ENCODE results near the gene THTPA. TPM values are rescaled to one million over a fixed set of nuclear protein-coding genes. Genes with fewer than 3 reads are reported as not detected.

The THTPA gene
- total RNA-seq, 1 donor from 2014 or later: 18.6 TPM

DNA sequence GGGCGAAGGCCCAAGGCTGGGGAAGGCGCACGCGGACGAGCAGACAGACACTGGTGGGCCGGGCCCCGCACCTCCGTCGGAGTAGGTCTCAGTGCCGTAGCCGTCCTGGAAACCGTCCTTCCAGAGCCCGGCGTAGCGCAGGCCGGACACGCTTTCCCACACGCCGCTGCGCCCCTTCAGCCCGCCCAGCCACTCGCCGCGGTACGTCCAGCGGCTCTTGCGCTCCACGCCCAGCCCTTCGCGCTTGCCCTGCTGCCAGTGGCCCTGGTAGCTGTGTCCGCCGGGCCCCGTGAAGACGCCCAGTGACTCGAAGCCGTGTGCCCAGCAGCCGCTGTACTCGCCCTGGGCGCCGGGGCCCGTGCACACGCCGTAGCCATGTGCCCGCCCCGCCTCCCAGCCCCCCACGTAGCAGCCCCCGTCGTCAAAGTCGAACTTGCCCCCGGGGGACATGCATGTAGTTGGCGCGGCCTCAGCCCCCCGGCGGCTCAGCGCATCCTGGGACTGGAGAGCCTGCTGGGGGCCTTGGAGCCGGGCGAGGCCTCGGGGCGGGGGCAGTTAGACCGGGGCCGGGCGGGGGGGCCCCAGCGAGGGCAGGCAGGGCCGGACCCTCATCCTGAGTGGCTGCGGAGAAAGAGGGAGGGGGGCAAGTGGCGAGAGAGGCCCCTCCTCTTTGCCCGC, 21.1 kb downstream of the THTPA start:
- ChIA-PET POLR2A (no interaction called here), CTCF (no interaction called here)
- H3K4me3 Mint-ChIP-seq: peak overlapping the region; percentile 70
- H3K27ac Mint-ChIP-seq: no peak overlapping the region
- intact Hi-C loops (cut with micrococcal nuclease): no loop called here
- ATAC-seq (ENCODE audit: low read depth) (peak; percentile 36), DNase-seq (no peak)
- TF ChIP-seq, protein P1, sequence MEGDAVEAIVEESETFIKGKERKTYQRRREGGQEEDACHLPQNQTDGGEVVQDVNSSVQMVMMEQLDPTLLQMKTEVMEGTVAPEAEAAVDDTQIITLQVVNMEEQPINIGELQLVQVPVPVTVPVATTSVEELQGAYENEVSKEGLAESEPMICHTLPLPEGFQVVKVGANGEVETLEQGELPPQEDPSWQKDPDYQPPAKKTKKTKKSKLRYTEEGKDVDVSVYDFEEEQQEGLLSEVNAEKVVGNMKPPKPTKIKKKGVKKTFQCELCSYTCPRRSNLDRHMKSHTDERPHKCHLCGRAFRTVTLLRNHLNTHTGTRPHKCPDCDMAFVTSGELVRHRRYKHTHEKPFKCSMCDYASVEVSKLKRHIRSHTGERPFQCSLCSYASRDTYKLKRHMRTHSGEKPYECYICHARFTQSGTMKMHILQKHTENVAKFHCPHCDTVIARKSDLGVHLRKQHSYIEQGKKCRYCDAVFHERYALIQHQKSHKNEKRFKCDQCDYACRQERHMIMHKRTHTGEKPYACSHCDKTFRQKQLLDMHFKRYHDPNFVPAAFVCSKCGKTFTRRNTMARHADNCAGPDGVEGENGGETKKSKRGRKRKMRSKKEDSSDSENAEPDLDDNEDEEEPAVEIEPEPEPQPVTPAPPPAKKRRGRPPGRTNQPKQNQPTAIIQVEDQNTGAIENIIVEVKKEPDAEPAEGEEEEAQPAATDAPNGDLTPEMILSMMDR (IDR thresholded peaks at IDR 0.05): no peak
- H3K36me3 Mint-ChIP-seq (ENCODE audit: low read depth): no peaks in the 10 kb centered on the region
- peaks cover 49% of the 10 kb centered on the region for H3K27me3 Mint-ChIP-seq
- H3K4me1 Mint-ChIP-seq: peaks cover 19% of the 10 kb centered on the region
- H3K9me3 Mint-ChIP-seq: no peaks in the 10 kb centered on the region

DNA sequence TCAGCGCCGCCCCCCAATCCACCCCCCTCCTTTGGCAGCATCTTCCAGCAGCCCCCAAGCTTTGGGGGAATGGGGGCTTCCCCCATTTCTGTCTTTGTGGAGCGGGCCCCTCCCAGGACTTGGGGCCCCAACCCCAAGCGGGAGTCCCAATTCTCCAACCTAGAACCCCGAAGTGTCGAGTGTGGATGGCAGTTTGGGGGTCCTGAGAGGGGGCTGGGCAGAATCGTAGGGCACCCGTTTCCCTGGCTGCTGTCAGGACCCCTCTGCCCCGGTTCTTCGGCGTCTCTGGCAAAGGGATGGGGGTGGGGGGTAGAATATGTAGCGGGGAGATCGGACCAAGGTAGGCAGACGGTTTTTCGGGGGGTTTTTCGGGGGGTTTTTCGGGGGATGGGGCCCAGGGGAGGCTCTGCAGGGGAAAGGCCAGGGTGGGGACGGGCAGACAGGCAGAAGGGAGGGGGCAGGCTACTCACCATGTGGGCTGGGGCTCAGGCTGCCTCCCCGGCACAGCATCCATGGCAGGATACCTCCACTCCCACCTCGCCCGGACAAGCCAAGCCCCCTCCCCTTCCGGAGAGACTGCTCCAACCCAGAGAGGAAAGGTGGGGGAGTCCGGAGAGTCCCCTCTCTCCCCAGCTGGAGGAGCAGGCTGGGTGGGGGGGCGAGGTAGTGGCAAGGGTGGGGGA, 21.8 kb downstream of the THTPA start:
- peak; percentile 51 for ATAC-seq (ENCODE audit: low read depth)

DNA sequence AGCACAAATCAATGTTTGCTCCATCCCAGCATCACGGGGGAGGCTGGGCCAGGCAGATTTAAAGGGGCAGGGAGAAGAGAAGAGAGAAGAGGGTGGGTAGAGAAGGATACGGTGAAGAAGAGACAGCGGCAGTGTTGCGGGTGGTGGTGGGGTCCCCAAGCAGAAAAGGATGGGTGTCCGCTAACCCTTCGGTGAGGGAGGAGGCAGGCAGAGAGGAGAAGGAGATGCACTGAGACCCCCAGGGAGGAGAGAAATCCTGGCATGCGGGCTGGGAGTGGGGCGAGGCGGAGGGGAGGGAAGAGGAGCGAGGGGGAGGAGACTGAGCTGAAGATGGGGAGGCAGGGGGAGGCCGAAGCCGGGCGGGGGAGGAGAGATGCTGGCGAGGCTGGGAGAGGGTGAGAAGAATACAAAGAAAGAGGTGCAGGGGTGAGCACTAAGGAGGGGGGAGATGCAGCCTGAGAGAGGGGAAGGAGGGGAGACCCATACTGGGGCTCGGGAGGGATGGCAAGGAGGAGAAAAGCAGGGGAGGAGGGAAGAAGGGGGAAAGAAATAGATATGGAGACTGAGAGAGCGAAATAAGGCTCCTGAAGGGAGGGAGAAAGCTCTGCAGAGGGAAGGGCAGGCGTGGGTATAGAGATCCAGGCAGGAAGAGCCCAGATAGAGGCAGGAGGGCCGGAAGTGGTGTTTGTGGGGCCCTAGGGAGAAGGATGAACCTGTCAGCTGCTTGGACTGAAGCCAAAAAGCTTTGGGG, 22.7 kb downstream of the THTPA start, which contains the start of gene JPH4:
Gene JPH4, minus strand, starts transcription at position 231 of the 751 bp plus-strand sequence. CDS start 1,337 bp downstream, outside the sequence.
- peaks cover 19% of the 10 kb centered on the region for H3K4me1 Mint-ChIP-seq
- H3K36me3 Mint-ChIP-seq (ENCODE audit: low read depth): no peaks in the 10 kb centered on the region
- DNase-seq (no peak), ATAC-seq (ENCODE audit: low read depth) (no peak)
- POLR2A ChIA-PET: interaction anchor here (0.7 kb wide), 1 partner anchor 516 kb away, joined by 3 read pairs; no protein-coding TSS in a partner anchor
- H3K27ac Mint-ChIP-seq: no peak within 1 kb of the TSS
- TF ChIP-seq, protein P1 (IDR thresholded peaks at IDR 0.05): no peak
- no peaks in the 10 kb centered on the region for H3K9me3 Mint-ChIP-seq
- CTCF ChIA-PET: interaction anchor here (0.7 to 1.1 kb wide), 2 partner anchors 10 to 21 kb away, joined by 3 to 4 read pairs; no protein-coding TSS in a partner anchor
- H3K4me3 Mint-ChIP-seq: peak within 1 kb of the TSS; percentile 70
- intact Hi-C loops (cut with micrococcal nuclease): no loop called here
- H3K27me3 Mint-ChIP-seq: peaks cover 40% of the 10 kb centered on the region

More for the DNA sequence above, 21.8 kb downstream of the THTPA start:
- no peaks in the 10 kb centered on the region for H3K9me3 Mint-ChIP-seq
- TF ChIP-seq, protein P1 (IDR thresholded peaks at IDR 0.05): no peak
- H3K4me3 Mint-ChIP-seq: peak overlapping the region; percentile 70
- POLR2A ChIA-PET: no interaction called here
- intact Hi-C loops (cut with micrococcal nuclease): no loop called here
- H3K4me1 Mint-ChIP-seq: peaks cover 19% of the 10 kb centered on the region
- H3K27ac Mint-ChIP-seq: no peak overlapping the region
- no peaks in the 10 kb centered on the region for H3K36me3 Mint-ChIP-seq (ENCODE audit: low read depth)
- H3K27me3 Mint-ChIP-seq: peaks cover 45% of the 10 kb centered on the region
- CTCF ChIA-PET: interaction anchor here (0.7 kb wide), 1 partner anchor 20 kb away, joined by 3 read pairs; no protein-coding TSS in a partner anchor
- no peak for DNase-seq

DNA sequence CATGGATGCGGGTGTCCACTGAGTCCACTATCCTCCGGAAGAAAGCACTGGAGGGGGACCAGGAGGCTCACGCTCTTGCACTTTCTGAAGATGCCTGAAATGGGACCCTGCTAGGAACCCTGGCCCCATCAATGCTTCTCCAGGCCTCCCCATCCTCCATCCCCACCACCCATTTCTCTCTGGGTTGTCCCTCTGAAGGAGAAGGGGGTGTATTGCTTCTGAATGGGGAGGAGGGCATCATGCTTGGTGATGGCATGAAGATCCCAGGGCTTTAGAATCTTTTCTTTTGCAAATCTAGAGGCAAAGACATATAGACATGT, 23.2 kb downstream of the THTPA start:
- Mint-ChIP-seq H3K27me3 (peaks cover 39% of the 10 kb centered on the region), H3K4me1 (peaks cover 19% of the 10 kb centered on the region), H3K27ac (no peak overlapping the region), H3K36me3 (ENCODE audit: low read depth) (no peaks in the 10 kb centered on the region), H3K4me3 (no peak overlapping the region), H3K9me3 (no peaks in the 10 kb centered on the region)
- TF ChIP-seq, protein P1 (IDR thresholded peaks at IDR 0.05): no peak
- DNase-seq (no peak), ATAC-seq (ENCODE audit: low read depth) (no peak)
- ChIA-PET CTCF (interaction anchor here (1.1 kb wide), 1 partner anchor 10 kb away, joined by 4 read pairs; no protein-coding TSS in a partner anchor), POLR2A (no interaction called here)
- intact Hi-C loops (cut with micrococcal nuclease): no loop called here

All from activated B cell treated with CpG ODN at 0.5 μM for 24 hours (primary cell).